Stimulated activated CD4-positive, alpha-beta T cell treated with anti-CD3 and anti-CD28 coated beads, Interleukin-15, amount 100 ng/mL, for 48 hours (primary cell): ENCODE data around the gene ALDH1A3.

ENCODE experiments used
- DNase-seq, 2 donors: peaks; one replicate each; pipeline ENCODE4 v3.0.0-alpha.2; 2020; ENCODE audit warnings: low read depth in 2 of 2

Gene ALDH1A3

GRCh38 chr15:100881573-100882336 is 2.1 kb downstream of the ALDH1A3 start:
- DNase-seq, result no peak

DNA sequence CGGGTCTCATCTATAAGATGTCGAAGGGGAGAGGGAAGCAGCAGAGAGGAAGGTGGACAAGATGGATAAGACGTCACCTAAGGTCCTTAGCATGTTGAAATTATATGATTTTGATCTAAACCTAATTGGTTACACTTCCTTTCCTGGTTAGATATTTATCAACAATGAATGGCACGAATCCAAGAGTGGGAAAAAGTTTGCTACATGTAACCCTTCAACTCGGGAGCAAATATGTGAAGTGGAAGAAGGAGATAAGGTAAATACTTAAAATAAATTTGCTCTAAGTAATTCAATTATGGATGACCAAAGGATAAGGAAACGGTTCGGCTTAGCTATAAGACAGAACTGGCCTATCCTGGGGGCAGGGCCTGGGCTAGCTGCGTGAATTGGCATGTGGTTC is 5.5 kb downstream of the ALDH1A3 start:
- no peak for DNase-seq

- DNase-seq, result no peak
Measured at GRCh38 chr15:100885811-100886210, 6.2 kb downstream of the ALDH1A3 start.

DNA sequence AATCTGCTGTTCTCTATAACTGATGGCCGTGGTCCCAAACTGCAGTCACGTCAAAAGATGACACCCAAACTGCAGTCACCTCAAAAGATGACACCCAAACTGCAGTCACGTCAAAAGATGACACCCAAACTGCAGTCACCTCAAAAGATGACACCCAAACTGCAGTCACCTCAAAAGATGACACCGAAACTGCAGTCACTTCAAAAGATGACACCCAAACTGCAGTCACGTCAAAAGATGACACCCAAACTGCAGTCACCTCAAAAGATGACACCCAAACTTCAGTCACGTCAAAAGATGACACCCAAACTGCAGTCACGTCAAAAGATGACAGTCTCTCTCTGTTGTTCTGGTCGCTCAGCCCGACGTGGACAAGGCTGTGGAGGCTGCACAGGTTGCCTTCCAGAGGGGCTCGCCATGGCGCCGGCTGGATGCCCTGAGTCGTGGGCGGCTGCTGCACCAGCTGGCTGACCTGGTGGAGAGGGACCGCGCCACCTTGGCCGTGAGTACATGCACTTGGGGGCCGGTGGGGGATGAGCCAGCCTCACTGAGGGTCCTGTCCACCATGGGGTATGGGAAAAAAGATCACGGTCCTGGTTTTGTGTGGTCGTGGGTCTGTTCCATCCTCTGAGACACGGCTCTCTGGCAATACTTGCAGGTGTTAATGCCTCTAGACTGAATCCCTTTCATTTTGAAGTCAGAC is 7.7 kb downstream of the ALDH1A3 start:
- DNase-seq, result no peak

DNA sequence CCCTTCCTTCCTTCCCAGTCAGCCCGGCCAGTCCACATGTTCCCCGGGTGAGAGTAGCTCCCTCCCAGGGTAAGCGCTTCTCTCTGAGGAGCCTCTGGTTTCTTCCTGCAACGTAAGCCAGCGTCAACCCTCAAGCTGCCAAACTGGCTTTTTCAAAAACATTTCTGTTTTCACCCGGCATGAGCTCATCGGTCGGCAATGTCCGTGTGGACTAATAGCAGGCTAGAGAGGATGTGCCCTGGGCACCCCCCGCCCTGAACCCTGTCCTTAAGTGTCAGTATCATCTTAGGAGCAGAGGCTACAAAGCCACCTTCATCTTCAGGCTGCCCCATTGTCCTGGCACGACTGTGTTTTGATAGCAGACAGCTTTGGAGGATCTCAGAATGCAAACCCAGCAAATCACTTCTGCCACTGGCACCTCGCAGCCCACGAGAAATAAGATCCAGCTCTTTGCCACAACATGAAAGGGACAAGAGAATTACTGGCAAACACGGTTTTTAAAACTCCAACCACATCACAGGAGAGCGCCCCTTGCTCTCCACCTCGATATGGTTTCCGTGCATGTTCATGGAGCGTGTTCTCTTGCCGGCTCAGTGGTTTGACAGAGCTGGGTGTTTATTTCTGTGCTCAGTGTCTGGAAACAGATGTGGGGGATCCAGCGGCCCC is 9.9 kb downstream of the ALDH1A3 start:
- DNase-seq, result no peak

DNA sequence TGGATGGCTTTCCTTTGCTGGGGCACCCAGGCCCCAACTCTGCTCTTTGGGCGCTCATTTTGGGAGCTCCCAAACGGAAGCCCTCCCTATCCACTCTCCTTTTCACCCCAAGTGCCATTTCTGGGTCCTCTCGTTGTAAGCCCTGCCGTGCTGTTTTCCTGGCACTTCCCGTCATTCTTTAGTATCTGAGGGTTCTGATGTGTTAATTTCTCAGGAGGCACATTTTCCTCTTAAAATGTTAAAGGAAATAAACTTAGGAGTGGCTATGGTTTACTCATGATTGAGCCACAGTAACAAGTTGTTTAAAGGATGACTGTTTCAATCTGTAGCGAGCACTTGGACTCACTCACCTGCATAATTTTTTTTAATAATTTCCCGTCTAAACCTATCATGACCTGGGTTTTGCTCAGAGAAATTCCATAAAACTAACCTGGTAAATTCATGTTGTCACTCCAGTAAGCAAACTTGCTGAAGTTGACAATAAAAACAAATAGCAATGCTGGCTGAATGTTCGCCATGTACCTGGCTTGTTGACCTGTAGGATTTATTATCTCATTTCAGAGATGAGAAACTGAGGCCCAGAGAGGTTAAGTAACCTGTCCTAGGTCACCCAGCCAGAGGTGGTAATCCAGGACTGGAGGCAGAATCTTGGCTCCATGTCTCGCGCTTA is 10.6 kb downstream of the ALDH1A3 start:
- no peak for DNase-seq

- DNase-seq, result no peak
Measured at GRCh38 chr15:100890850-100891249, 11.2 kb downstream of the ALDH1A3 start.

GRCh38 chr15:100891307-100892012 is 11.8 kb downstream of the ALDH1A3 start:
- DNase-seq, result no peak

DNA sequence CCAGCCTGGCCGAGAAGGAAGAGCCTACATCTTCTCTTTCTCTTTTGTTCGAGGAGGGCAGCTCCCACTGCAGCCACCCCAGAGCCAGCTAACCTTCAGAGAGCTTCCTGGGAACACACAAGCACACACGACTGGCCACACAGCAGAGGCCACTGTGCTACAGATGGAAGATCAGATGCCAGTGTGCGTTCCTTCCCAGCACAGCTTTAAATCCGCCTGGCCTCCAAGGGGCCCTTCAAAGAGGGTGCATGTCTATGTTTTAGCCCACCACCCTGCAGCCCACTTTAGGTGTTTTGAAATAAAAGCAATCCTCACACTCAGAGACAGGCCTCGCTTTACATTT is 12.4 kb downstream of the ALDH1A3 start:
- DNase-seq, result no peak

DNA sequence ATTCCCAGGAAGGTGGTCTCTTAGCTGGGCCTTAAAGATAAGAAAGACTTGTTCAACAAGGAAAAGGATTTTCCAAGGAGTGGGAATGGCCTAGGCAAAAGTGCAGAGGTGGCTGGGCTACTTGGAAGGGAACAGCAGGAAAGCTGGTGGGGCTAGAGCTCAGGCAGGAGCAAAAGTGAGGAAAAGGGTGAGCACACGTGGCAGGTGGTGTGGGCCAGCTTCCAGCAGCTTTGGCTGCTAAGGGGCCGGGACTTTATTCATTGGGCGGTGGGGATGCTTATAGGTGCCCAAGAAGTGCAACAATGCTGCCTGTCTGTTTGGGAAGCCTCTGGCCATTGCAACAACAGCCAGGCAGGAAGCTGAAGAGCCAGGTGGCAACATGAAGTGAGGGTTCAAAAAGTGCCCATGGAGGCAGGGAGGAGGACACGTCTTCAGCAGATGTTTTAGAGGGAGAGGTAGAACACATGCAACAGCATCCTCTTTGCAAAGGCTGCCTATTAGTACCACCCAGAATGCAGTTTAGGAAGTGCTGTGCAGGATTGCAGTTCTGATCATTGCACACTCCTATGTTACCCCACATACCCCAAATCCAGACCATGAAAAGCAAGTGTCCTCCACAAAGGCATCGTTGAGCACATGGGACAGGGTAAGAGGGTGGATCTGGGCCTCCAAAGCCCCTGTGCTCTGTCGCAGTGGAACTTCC is 13.8 kb downstream of the ALDH1A3 start:
- no peak for DNase-seq

DNA sequence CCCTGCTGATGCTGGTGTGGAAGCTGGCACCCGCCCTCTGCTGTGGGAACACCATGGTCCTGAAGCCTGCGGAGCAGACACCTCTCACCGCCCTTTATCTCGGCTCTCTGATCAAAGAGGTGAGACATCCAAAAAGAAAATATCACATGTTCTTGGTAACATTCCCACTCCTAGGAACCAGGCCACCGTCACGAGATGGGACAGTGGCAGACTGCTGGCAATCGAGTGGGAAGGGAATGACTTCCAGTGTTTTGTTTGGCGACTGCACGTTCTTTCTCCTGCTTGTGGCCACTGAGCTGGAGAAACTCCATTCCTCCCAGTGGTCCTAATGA is 14.3 kb downstream of the ALDH1A3 start:
- no peak for DNase-seq

GRCh38 chr15:100895721-100896120 is 16.1 kb downstream of the ALDH1A3 start:
- DNase-seq, result no peak

DNA sequence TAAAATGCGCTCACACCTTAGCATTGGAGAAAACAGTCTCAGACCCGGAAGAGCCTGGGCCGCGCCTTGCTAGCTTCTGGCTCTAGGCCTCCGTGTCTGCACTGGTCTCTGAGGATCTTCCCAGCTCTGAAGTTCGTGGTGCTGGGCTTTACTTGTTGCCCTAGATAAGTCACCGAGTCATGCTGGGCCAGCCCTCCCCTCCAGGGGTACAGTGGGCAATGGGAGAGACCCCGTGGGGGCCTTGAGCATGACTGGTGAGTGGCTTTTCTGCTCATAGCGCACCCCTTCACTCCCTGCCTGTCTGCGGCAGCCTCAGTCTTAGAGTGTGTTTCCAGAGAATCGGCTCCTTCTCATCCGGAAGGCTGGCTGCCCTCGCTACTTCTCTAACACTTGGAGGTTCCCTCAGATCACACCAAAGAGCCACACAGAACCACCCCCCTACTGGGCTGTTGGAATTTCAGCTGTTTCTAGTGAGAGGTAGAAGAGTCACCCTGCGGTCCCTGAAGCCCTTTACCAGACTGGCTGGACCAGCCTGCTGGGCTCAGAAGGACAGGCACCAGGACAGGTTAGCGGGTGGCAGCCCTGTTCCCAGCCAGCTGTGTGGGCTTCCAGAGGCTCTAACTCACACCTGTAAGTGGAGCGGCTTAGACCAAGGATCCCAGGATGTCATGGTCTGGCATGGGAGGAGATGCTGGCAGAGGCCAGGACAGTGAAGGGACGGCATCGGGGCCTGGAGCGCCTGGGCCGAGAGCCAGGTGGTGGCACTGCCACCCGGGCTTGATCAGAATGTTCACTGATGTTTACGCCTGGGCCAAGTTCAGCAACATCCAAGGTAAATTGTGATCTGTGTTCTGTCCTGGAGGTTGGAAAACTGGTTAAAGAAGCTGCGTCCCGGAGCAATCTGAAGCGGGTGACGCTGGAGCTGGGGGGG is 17.9 kb downstream of the ALDH1A3 start:
- DNase-seq, result no peak

GRCh38 chr15:100898152-100898490 is 18.5 kb downstream of the ALDH1A3 start:
- DNase-seq, result no peak

DNA sequence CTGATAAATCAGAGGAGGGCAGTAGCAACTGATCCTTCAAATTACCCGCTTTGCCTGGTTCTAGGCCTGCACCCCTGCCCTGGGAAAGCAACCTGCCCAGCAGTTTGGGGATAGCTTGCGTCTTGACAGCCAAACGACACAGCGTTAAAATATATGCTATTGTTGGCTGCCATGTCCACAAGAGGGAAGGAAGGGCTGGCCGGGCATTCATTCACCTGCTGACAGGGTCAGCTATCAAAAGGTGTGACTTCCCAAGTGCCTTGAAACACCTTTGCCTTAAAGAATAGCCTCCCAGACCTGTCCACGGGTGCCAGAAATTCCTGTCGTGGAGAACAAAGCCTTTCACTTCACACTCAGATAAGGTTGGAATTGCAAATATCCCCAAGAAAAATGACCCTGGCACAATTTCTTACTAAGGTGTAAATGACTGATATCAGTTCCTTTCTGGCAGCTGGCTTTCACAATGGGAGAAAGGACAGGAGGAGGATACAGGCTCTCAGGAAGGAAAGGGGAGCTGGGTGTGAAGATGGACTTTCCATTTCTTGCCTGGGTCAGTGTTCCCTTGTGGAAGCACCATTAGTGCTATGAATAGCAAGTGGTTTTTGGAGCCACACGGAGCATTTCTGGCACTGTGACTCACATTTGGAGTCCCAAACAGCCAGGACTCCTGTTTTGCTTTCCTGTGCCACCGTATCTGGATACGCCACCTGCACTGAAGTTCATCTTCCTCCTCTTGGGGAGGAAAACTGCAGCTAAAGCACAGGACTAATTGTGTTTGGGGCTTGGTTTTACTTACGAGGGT is 19.2 kb downstream of the ALDH1A3 start:
- no peak for DNase-seq

- no peak for DNase-seq
Measured at GRCh38 chr15:100899601-100900000, 20.0 kb downstream of the ALDH1A3 start.

- DNase-seq, result no peak
Measured at GRCh38 chr15:100900136-100900794, 20.6 kb downstream of the ALDH1A3 start.

- DNase-seq, result no peak
Measured at GRCh38 chr15:100900795-100901169, 21.2 kb downstream of the ALDH1A3 start.

DNA sequence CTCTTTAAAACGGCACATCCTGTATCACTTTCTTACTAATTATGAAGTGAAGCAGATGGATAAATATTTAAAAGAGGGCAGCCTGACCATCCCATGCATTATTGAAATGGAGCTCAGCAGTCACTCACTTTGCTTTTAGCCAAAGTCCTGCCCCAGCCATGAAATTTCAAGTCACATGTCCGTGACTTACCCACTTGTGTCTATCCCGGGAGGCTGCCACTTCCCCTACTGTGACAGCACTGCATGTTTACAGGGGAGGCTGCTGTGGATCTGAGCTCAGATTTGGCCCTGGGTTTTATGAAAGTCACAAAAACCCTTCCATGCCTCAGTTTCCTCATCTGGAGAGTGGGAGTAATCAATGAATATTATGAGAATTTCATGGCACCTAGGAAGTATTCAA is 21.7 kb downstream of the ALDH1A3 start:
- no peak for DNase-seq
